Liver (tissue), 9 donors: ENCODE data around the gene LENEP. TPM values are rescaled to one million over a fixed set of nuclear protein-coding genes. Genes with fewer than 3 reads are reported as not detected.
A peak's percentile ranks its signal among the peaks of the same experiment; 100 is the strongest.

Experiments
- DNase-seq: peaks from one replicate; pipeline ENCODE4 v3.0.0-alpha.2; 2017; ENCODE audit warnings: low spot score
- H3K27ac ChIP-seq, 2 donors: one replicate each; pipeline ENCODE4 v1.7.0; 2013; ENCODE audit warnings: inconsistent platforms in 2 of 2, low read length in 2 of 2, control low read depth in 1 of 2, low read depth in 1 of 2, mild to moderate bottlenecking in 1 of 2
- H3K27me3 ChIP-seq, 4 donors: one replicate each; pipeline versions ENCODE4 v1.6.1 to v1.7.0; 2013; ENCODE audit warnings: low read length in 3 of 4, inconsistent platforms in 1 of 4, mild to moderate bottlenecking in 1 of 4, moderate library complexity in 1 of 4; ENCODE audit not compliant: control insufficient read depth in 4 of 4, insufficient read depth in 4 of 4
- H3K36me3 ChIP-seq, 4 donors: one replicate each; pipeline versions ENCODE4 v1.6.1 to v1.7.0; 2013; ENCODE audit warnings: low read length in 3 of 4, mild to moderate bottlenecking in 3 of 4, low read depth in 1 of 4, moderate library complexity in 1 of 4; ENCODE audit not compliant: control insufficient read depth in 4 of 4, insufficient read depth in 3 of 4
- H3K4me1 ChIP-seq, 4 donors: one replicate each; pipeline versions ENCODE4 v1.6.1 to v1.7.0; 2013; ENCODE audit warnings: low read length in 3 of 4, mild to moderate bottlenecking in 3 of 4, moderate library complexity in 1 of 4; ENCODE audit not compliant: control insufficient read depth in 4 of 4, insufficient read depth in 4 of 4
- H3K4me3 ChIP-seq, 3 donors: one replicate each; pipeline versions ENCODE4 v1.6.1 to v1.7.0; 2013; ENCODE audit warnings: low read length in 3 of 3, control low read depth in 1 of 3, low read depth in 1 of 3, mild to moderate bottlenecking in 1 of 3
- H3K9ac ChIP-seq, 2 donors: one replicate each; pipeline ENCODE4 v1.7.0; 2013; ENCODE audit warnings: low read length in 2 of 2, mild to moderate bottlenecking in 2 of 2, moderate library complexity in 2 of 2, control low read depth in 1 of 2, low read depth in 1 of 2
- H3K9me3 ChIP-seq, 4 donors: one replicate each; pipeline versions ENCODE4 v1.6.1 to v1.7.0; 2013; ENCODE audit warnings: low read length in 3 of 4; ENCODE audit not compliant: control insufficient read depth in 4 of 4
- EGR1 ChIP-seq, 2 donors: IDR thresholded peaks; 2 replicates each; pipeline ENCODE4 v1.6.1; 2016 to 2018; ENCODE audit warnings: antibody characterized with exemption in 2 of 2, low read depth in 2 of 2
- FOXA1 ChIP-seq: IDR thresholded peaks from 2 replicates; pipeline ENCODE4 v1.6.1; 2016; ENCODE audit warnings: antibody characterized with exemption
- FOXA2 ChIP-seq: IDR thresholded peaks from 2 replicates; pipeline ENCODE4 v1.6.1; 2016; ENCODE audit warnings: antibody characterized with exemption
- GABPA ChIP-seq, 2 donors: IDR thresholded peaks in 1 of 2; conservative IDR thresholded peaks in 1 of 2; 2 replicates each; pipeline ENCODE4 v1.6.1; 2016; ENCODE audit warnings: antibody characterized with exemption in 2 of 2, mild to moderate bottlenecking in 1 of 2, moderate library complexity in 1 of 2
- HNF4A ChIP-seq, 2 donors: conservative IDR thresholded peaks; 2 replicates each; pipeline ENCODE4 v1.6.1; 2016; ENCODE audit warnings: antibody characterized with exemption in 2 of 2, mild to moderate bottlenecking in 2 of 2
- HNF4G ChIP-seq: IDR thresholded peaks from 2 replicates; pipeline ENCODE4 v1.6.1; 2016; ENCODE audit warnings: antibody characterized with exemption
- JUND ChIP-seq, 2 donors: IDR thresholded peaks; 2 replicates each; pipeline ENCODE4 v1.6.1; 2016; ENCODE audit warnings: antibody characterized with exemption in 2 of 2
- NR2F2 ChIP-seq: IDR thresholded peaks from 2 replicates; pipeline ENCODE4 v1.6.1; 2016; ENCODE audit warnings: antibody characterized with exemption
- RAD21 ChIP-seq, 2 donors: IDR thresholded peaks; 2 replicates each; pipeline ENCODE4 v1.6.1; 2016; ENCODE audit warnings: antibody characterized with exemption in 2 of 2, mild to moderate bottlenecking in 2 of 2
- REST ChIP-seq: IDR thresholded peaks from 2 replicates; pipeline ENCODE4 v1.6.1; 2016; ENCODE audit warnings: antibody characterized with exemption, mild to moderate bottlenecking
- RXRA ChIP-seq, 2 donors: IDR thresholded peaks; 2 replicates each; pipeline ENCODE4 v1.6.1; 2017 to 2018; ENCODE audit warnings: antibody characterized with exemption in 2 of 2, mild to moderate bottlenecking in 1 of 2
- SP1 ChIP-seq: IDR thresholded peaks from 2 replicates; pipeline ENCODE4 v1.6.1; 2018; ENCODE audit warnings: antibody characterized with exemption, mild to moderate bottlenecking
- TAF1 ChIP-seq: conservative IDR thresholded peaks from 2 replicates; pipeline ENCODE4 v1.6.1; 2016; ENCODE audit warnings: antibody characterized with exemption, mild to moderate bottlenecking
- YY1 ChIP-seq: IDR thresholded peaks from 2 replicates; pipeline ENCODE4 v1.6.1; 2016; ENCODE audit warnings: antibody characterized with exemption, mild to moderate bottlenecking
- WGBS: extraction: QIAGEN DNeasy Blood & Tissue Kit; methylation state at CpG from one replicate; pipeline ENCODE4 v1.1.7; 2013; 5-methylcytosine and 5-hydroxymethylcytosine counted together
- polyA plus RNA-seq, 2 donors: library from polyadenylated mRNA; stranded (reverse) in 1 of 2; unstranded in 1 of 2; fragments of 200-250 nt in 1 of 2; fragments of >200 nt in 1 of 2; fragmentation: Nextera tagmentation in 1 of 2; extraction: Ambion mirVana in 1 of 2; gene quantifications; one replicate each; pipeline versions ENCODE4 v1.2.1 to v1.2.3, GENCODE V29; 2013 to 2015
- total RNA-seq, 2 donors: library from RNA; depleted of rRNA; stranded (reverse); fragments of >200 nt; gene quantifications; one replicate each; pipeline ENCODE4 v1.2.3, GENCODE V29; 2014
- TF ChIP-seq, protein P1 (sequence below): IDR thresholded peaks from 2 replicates; pipeline ENCODE4 v1.6.1; 2016; ENCODE audit warnings: antibody characterized with exemption
- TF ChIP-seq, protein P2 (sequence below): IDR thresholded peaks from 2 replicates; pipeline ENCODE4 v1.6.1; 2016; ENCODE audit warnings: antibody characterized with exemption
- TF ChIP-seq, protein P3 (sequence below): IDR thresholded peaks from 2 replicates; pipeline ENCODE4 v1.6.1; 2016; ENCODE audit warnings: antibody characterized with exemption
- TF ChIP-seq, protein P4 (sequence below): fragments of 150-350 bp; IDR thresholded peaks from 2 replicates; pipeline ENCODE4 v1.5.1; 2017; ENCODE audit warnings: improper control_type of control experiment, low read depth, low read length; ENCODE audit not compliant: missing input control
- donor health status: healthy.
- donor health status: healthy.
- donor health status: healthy.
- donor health status: healthy.
- donor health status: healthy.

The LENEP gene
- total and polyA plus RNA-seq, 4 donors: 0.42 TPM; not detected in 3

DNA sequence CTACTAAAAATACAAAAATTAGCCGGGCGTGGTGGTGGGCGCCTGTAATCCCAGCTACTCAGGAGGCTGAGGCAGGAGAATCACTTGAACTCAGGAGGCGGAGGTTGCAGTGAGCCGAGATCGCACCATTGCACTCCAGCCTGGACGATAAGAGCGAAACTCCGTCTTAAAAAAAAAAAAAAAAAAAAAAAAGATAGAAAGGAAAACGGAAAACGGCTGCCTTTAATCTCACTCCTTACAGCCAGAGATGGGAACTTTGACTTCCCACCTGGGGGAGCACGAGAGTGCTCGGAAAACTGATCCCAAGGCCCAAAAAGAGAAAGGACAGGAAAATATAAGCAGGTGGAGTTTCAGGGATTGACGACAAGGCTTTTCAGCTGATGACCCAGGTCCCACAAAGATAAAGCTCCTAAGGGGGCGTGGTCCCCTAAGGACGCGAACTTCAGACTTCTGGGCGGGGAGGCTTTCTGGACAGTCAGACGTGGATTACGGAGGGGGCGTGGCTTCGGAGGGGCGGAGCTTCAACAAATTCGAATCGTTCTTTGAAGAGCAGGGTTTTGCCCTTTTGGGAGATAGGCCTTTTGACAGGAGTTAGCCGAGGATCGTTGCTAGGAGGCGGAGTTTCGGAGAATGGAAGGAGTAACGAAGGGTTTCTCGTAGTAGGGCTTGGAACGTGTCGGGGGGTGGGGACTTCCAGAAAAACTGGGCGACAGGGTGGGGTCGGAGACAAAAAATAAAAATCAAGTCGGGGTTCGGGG lies 19.9 kb upstream of the LENEP start:
- Histone ChIP-seq H3K27me3 (no peaks in the 10 kb centered on the region), H3K4me1 (peaks cover 13 to 44% (median 31%) of the 10 kb centered on the region in 4 donors), H3K9me3 (no peaks in the 10 kb centered on the region), H3K27ac (peak overlapping the region; percentile 89 to 99), H3K36me3 (peaks cover 0 to 8% (median 0%) of the 10 kb centered on the region in 4 donors), H3K4me3 (peak overlapping the region; percentile 71 to 87 (median 81)), H3K9ac (peak overlapping the region; percentile 92 to 97)
- 1% methylated on average over 37 of the region's 37 CpGs for WGBS
- TF ChIP-seq, protein P1, sequence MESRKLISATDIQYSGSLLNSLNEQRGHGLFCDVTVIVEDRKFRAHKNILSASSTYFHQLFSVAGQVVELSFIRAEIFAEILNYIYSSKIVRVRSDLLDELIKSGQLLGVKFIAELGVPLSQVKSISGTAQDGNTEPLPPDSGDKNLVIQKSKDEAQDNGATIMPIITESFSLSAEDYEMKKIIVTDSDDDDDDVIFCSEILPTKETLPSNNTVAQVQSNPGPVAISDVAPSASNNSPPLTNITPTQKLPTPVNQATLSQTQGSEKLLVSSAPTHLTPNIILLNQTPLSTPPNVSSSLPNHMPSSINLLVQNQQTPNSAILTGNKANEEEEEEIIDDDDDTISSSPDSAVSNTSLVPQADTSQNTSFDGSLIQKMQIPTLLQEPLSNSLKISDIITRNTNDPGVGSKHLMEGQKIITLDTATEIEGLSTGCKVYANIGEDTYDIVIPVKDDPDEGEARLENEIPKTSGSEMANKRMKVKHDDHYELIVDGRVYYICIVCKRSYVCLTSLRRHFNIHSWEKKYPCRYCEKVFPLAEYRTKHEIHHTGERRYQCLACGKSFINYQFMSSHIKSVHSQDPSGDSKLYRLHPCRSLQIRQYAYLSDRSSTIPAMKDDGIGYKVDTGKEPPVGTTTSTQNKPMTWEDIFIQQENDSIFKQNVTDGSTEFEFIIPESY: no peak
- TF ChIP-seq SP1: peak; percentile 93
- TF ChIP-seq, protein P2, sequence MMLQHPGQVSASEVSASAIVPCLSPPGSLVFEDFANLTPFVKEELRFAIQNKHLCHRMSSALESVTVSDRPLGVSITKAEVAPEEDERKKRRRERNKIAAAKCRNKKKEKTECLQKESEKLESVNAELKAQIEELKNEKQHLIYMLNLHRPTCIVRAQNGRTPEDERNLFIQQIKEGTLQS: no peak
- no peak for TF ChIP-seq NR2F2
- TF ChIP-seq REST: peak; percentile 89
- no peak for TF ChIP-seq GABPA (IDR thresholded peaks at IDR 0.05 in 1 of 2, conservative IDR thresholded peaks at IDR 0.05 in 1 of 2)
- TF ChIP-seq RXRA (IDR thresholded peaks at IDR 0.05): peak; percentile 86 to 87
- TF ChIP-seq TAF1: peak; percentile 92
- peak in 1 of 2 donors; percentile 60 for TF ChIP-seq EGR1 (IDR thresholded peaks at IDR 0.05; ENCODE audit: low read depth in 2 of 2)
- no peak for TF ChIP-seq JUND (IDR thresholded peaks at IDR 0.05)
- TF ChIP-seq YY1: peak; percentile 64
- peak; percentile 68 for TF ChIP-seq HNF4G
- TF ChIP-seq RAD21 (IDR thresholded peaks at IDR 0.05): peak; percentile 32 to 38
- TF ChIP-seq, protein P3, sequence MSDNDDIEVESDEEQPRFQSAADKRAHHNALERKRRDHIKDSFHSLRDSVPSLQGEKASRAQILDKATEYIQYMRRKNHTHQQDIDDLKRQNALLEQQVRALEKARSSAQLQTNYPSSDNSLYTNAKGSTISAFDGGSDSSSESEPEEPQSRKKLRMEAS: peak; percentile 68
- peak; percentile 39 for TF ChIP-seq FOXA2
- peak; percentile 88 to 89 for TF ChIP-seq HNF4A (conservative IDR thresholded peaks at IDR 0.05)
- TF ChIP-seq FOXA1: peak; percentile 29
- TF ChIP-seq, protein P4, sequence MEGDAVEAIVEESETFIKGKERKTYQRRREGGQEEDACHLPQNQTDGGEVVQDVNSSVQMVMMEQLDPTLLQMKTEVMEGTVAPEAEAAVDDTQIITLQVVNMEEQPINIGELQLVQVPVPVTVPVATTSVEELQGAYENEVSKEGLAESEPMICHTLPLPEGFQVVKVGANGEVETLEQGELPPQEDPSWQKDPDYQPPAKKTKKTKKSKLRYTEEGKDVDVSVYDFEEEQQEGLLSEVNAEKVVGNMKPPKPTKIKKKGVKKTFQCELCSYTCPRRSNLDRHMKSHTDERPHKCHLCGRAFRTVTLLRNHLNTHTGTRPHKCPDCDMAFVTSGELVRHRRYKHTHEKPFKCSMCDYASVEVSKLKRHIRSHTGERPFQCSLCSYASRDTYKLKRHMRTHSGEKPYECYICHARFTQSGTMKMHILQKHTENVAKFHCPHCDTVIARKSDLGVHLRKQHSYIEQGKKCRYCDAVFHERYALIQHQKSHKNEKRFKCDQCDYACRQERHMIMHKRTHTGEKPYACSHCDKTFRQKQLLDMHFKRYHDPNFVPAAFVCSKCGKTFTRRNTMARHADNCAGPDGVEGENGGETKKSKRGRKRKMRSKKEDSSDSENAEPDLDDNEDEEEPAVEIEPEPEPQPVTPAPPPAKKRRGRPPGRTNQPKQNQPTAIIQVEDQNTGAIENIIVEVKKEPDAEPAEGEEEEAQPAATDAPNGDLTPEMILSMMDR: no peak
- peak; percentile 100 for DNase-seq
